GM12878 (cell line): Measurements from ENCODE around the gene LBR.

Source experiments
- CEBPB ChIP-seq, 2 experiments: fragments of 150-350 bp in 1 of 2; IDR thresholded peaks; 2 replicates each; pipeline ENCODE4 v1.6.1; 2012 to 2014; ENCODE audit warnings: low read depth in 2 of 2, low read length in 2 of 2, borderline replicate concordance in 1 of 2, inconsistent platforms in 1 of 2
- CTCF ChIP-seq, 3 experiments: IDR thresholded peaks in 2 of 3; conservative IDR thresholded peaks in 1 of 3; 2 replicates each; pipeline ENCODE4 v1.5.1; 2011; ENCODE audit warnings: low read depth in 3 of 3, low read length in 3 of 3, mild to moderate bottlenecking in 3 of 3, control low read depth in 2 of 3, moderate library complexity in 2 of 3, inconsistent platforms in 1 of 3, mixed read lengths in 1 of 3; ENCODE audit not compliant: control insufficient read depth in 2 of 3, insufficient read depth in 1 of 3; ENCODE audit errors: extremely low read depth in 1 of 3
- EP300 ChIP-seq, 2 experiments: fragments of 150-350 bp in 1 of 2; IDR thresholded peaks; 2 replicates each; pipeline ENCODE4 v1.6.1; 2011 to 2012; ENCODE audit warnings: low read depth in 2 of 2, low read length in 2 of 2, borderline replicate concordance in 1 of 2, improper control_type of control experiment in 1 of 2, inconsistent platforms in 1 of 2; ENCODE audit not compliant: control insufficient read depth in 1 of 2
- FOS ChIP-seq: IDR thresholded peaks from 3 replicates; pipeline ENCODE4 v1.6.1; 2011; ENCODE audit warnings: borderline replicate concordance; ENCODE audit not compliant: insufficient read length; ENCODE audit errors: extremely low read depth
- MXI1 ChIP-seq: fragments of 150-350 bp; IDR thresholded peaks from 2 replicates; pipeline ENCODE4 v1.6.1; 2011; ENCODE audit warnings: low read depth, mild to moderate bottlenecking, inconsistent platforms, low read length, improper control_type of control experiment
- POLR2AphosphoS5 ChIP-seq: IDR thresholded peaks from 2 replicates; pipeline ENCODE4 v1.6.1; 2011; ENCODE audit warnings: mild to moderate bottlenecking, low read length, inconsistent platforms
- SMARCA5 ChIP-seq: fragments of 450-650 bp; IDR thresholded peaks from 2 replicates; pipeline ENCODE4 v1.6.1; 2017; ENCODE audit warnings: mild to moderate bottlenecking
- USF1 ChIP-seq: IDR thresholded peaks from 2 replicates; pipeline ENCODE4 v1.6.1; 2011; ENCODE audit warnings: borderline replicate concordance, low read depth, mild to moderate bottlenecking, moderate library complexity, mixed read lengths, low read length; ENCODE audit not compliant: insufficient read depth; ENCODE audit errors: extremely low read length

- TF ChIP-seq SMARCA5 = no peak
- TF ChIP-seq CTCF (IDR thresholded peaks at IDR 0.05 in 2 of 3, conservative IDR thresholded peaks at IDR 0.05 in 1 of 3; ENCODE audit: control insufficient read depth in 2 of 3, extremely low read depth in 1 of 3, insufficient read depth in 1 of 3, low read depth in 3 of 3, low read length in 3 of 3) = no peak
- no peak for TF ChIP-seq MXI1
- no peak for TF ChIP-seq FOS
- no peak for TF ChIP-seq USF1
- TF ChIP-seq CEBPB (IDR thresholded peaks at IDR 0.05; ENCODE audit: borderline replicate concordance in 1 of 2, low read depth in 2 of 2, low read length in 2 of 2) = no peak
- no peak for TF ChIP-seq EP300 (IDR thresholded peaks at IDR 0.05; ENCODE audit: borderline replicate concordance in 1 of 2, control insufficient read depth in 1 of 2, low read depth in 2 of 2, low read length in 2 of 2)
- no peak for TF ChIP-seq POLR2AphosphoS5
These were observed 18.1 kb upstream of the LBR start for GRCh38 chr1:225445639-225446594.
